ENCODE measurements around the gene CUL3. TPM values are rescaled to one million over a fixed set of nuclear protein-coding genes. Genes with fewer than 3 reads are reported as not detected.

Gene CUL3
- total RNA-seq, 1 donor from 2014 or later = 92.6 TPM

GRCh38 chr2:224573724-224574123 is 11.4 kb downstream of the CUL3 start:
- Mint-ChIP-seq H3K27ac (no peak overlapping the region), H3K9me3 (no peaks in the 10 kb centered on the region), H3K36me3 (ENCODE audit: low read depth) (peaks cover 5% of the 10 kb centered on the region), H3K4me1 (peaks cover 50% of the 10 kb centered on the region), H3K4me3 (no peak overlapping the region), H3K27me3 (no peaks in the 10 kb centered on the region)
- intact Hi-C loops (cut with micrococcal nuclease) = loop anchor here (1.0 to 2.0 kb wide), 2 partner anchors 12 to 13 kb away; partner anchors contain the start of gene CUL3
- no peak for DNase-seq

- Mint-ChIP-seq H3K4me1 (peaks cover 49% of the 10 kb centered on the region), H3K36me3 (ENCODE audit: low read depth) (peaks cover 12% of the 10 kb centered on the region), H3K9me3 (peaks cover 6% of the 10 kb centered on the region), H3K27me3 (no peaks in the 10 kb centered on the region), H3K27ac (no peak overlapping the region), H3K4me3 (no peak overlapping the region)
- DNase-seq = no peak
- intact Hi-C loops (cut with micrococcal nuclease) = no loop called here
These were observed 12.8 kb downstream of the CUL3 start for GRCh38 chr2:224572338-224572737.

- intact Hi-C loops (cut with micrococcal nuclease) = no loop called here
- DNase-seq = no peak
- no peaks in the 10 kb centered on the region for H3K27me3 Mint-ChIP-seq
- peaks cover 31% of the 10 kb centered on the region for H3K36me3 Mint-ChIP-seq (ENCODE audit: low read depth)
- H3K9me3 Mint-ChIP-seq = peaks cover 18% of the 10 kb centered on the region
- no peak overlapping the region for H3K4me3 Mint-ChIP-seq
- peak overlapping the region; percentile 3 for H3K27ac Mint-ChIP-seq
- H3K4me1 Mint-ChIP-seq = peaks cover 37% of the 10 kb centered on the region
These were observed 14.7 kb downstream of the CUL3 start for GRCh38 chr2:224570328-224570993.

GRCh38 chr2:224569654-224570053 is 15.5 kb downstream of the CUL3 start:
- Mint-ChIP-seq H3K4me1 (peaks cover 34% of the 10 kb centered on the region), H3K27me3 (no peaks in the 10 kb centered on the region), H3K9me3 (peaks cover 19% of the 10 kb centered on the region), H3K4me3 (no peak overlapping the region), H3K36me3 (ENCODE audit: low read depth) (peaks cover 38% of the 10 kb centered on the region), H3K27ac (no peak overlapping the region)
- no peak for DNase-seq
- intact Hi-C loops (cut with micrococcal nuclease) = no loop called here

GRCh38 chr2:224565452-224566035 is 19.6 kb downstream of the CUL3 start:
- Mint-ChIP-seq H3K36me3 (ENCODE audit: low read depth) (peaks cover 39% of the 10 kb centered on the region), H3K27me3 (no peaks in the 10 kb centered on the region), H3K4me1 (peaks cover 23% of the 10 kb centered on the region), H3K4me3 (no peak overlapping the region), H3K9me3 (peaks cover 19% of the 10 kb centered on the region), H3K27ac (no peak overlapping the region)
- DNase-seq = no peak
- intact Hi-C loops (cut with micrococcal nuclease) = no loop called here

- DNase-seq = no peak
- peaks cover 17% of the 10 kb centered on the region for H3K4me1 Mint-ChIP-seq
- H3K4me3 Mint-ChIP-seq = no peak overlapping the region
- peaks cover 19% of the 10 kb centered on the region for H3K9me3 Mint-ChIP-seq
- peaks cover 38% of the 10 kb centered on the region for H3K36me3 Mint-ChIP-seq (ENCODE audit: low read depth)
- H3K27ac Mint-ChIP-seq = no peak overlapping the region
- H3K27me3 Mint-ChIP-seq = no peaks in the 10 kb centered on the region
- intact Hi-C loops (cut with micrococcal nuclease) = loop anchor here (5.0 kb wide), 1 partner anchor 41 kb away; no protein-coding TSS in a partner anchor
These were observed 21.6 kb downstream of the CUL3 start for GRCh38 chr2:224563537-224563936.

- Mint-ChIP-seq H3K4me3 (no peak overlapping the region), H3K27me3 (no peaks in the 10 kb centered on the region), H3K4me1 (peaks cover 20% of the 10 kb centered on the region), H3K9me3 (peaks cover 16% of the 10 kb centered on the region), H3K36me3 (ENCODE audit: low read depth) (peaks cover 38% of the 10 kb centered on the region), H3K27ac (no peak overlapping the region)
- no peak for DNase-seq
- intact Hi-C loops (cut with micrococcal nuclease) = loop anchor here (5.0 kb wide), 1 partner anchor 41 kb away; no protein-coding TSS in a partner anchor
These were observed 22.3 kb downstream of the CUL3 start for GRCh38 chr2:224562831-224563230.

- Mint-ChIP-seq H3K9me3 (peaks cover 10% of the 10 kb centered on the region), H3K4me1 (peaks cover 17% of the 10 kb centered on the region), H3K4me3 (no peak overlapping the region), H3K36me3 (ENCODE audit: low read depth) (peaks cover 28% of the 10 kb centered on the region), H3K27me3 (no peaks in the 10 kb centered on the region), H3K27ac (no peak overlapping the region)
- intact Hi-C loops (cut with micrococcal nuclease) = loop anchor here (2.0 to 5.0 kb wide), 2 partner anchors 13 to 39 kb away; no protein-coding TSS in a partner anchor
- DNase-seq = no peak
These were observed 23.7 kb downstream of the CUL3 start for GRCh38 chr2:224561234-224562005.

- DNase-seq = no peak
- Mint-ChIP-seq H3K36me3 (ENCODE audit: low read depth) (peaks cover 25% of the 10 kb centered on the region), H3K27ac (no peak overlapping the region), H3K4me1 (peaks cover 21% of the 10 kb centered on the region), H3K9me3 (peaks cover 2% of the 10 kb centered on the region), H3K4me3 (no peak overlapping the region), H3K27me3 (no peaks in the 10 kb centered on the region)
- intact Hi-C loops (cut with micrococcal nuclease) = loop anchor here (2.0 to 5.0 kb wide), 2 partner anchors 14 to 38 kb away; no protein-coding TSS in a partner anchor
These were observed 24.6 kb downstream of the CUL3 start for GRCh38 chr2:224560549-224560948.

GRCh38 chr2:224557610-224558009 is 27.6 kb downstream of the CUL3 start:
- peaks cover 27% of the 10 kb centered on the region for H3K36me3 Mint-ChIP-seq (ENCODE audit: low read depth)

GRCh38 chr2:224556381-224556780 is 28.8 kb downstream of the CUL3 start:
- no peaks in the 10 kb centered on the region for H3K9me3 Mint-ChIP-seq
- peaks cover 18% of the 10 kb centered on the region for H3K4me1 Mint-ChIP-seq
- no peak overlapping the region for H3K27ac Mint-ChIP-seq
- no peaks in the 10 kb centered on the region for H3K27me3 Mint-ChIP-seq
- peaks cover 27% of the 10 kb centered on the region for H3K36me3 Mint-ChIP-seq (ENCODE audit: low read depth)
- intact Hi-C loops (cut with micrococcal nuclease) = no loop called here
- no peak overlapping the region for H3K4me3 Mint-ChIP-seq
- DNase-seq = no peak

More at GRCh38 chr2:224557610-224558009, 27.6 kb downstream of the CUL3 start:
- intact Hi-C loops (cut with micrococcal nuclease) = no loop called here
- H3K27me3 Mint-ChIP-seq = no peaks in the 10 kb centered on the region
- H3K9me3 Mint-ChIP-seq = no peaks in the 10 kb centered on the region
- H3K27ac Mint-ChIP-seq = no peak overlapping the region
- no peak for DNase-seq
- peaks cover 18% of the 10 kb centered on the region for H3K4me1 Mint-ChIP-seq
- H3K4me3 Mint-ChIP-seq = no peak overlapping the region

GRCh38 chr2:224555823-224556366 is 29.3 kb downstream of the CUL3 start:
- no peaks in the 10 kb centered on the region for H3K27me3 Mint-ChIP-seq
- no peak overlapping the region for H3K27ac Mint-ChIP-seq
- peaks cover 18% of the 10 kb centered on the region for H3K4me1 Mint-ChIP-seq
- H3K4me3 Mint-ChIP-seq = no peak overlapping the region
- H3K9me3 Mint-ChIP-seq = no peaks in the 10 kb centered on the region
- intact Hi-C loops (cut with micrococcal nuclease) = no loop called here
- peaks cover 27% of the 10 kb centered on the region for H3K36me3 Mint-ChIP-seq (ENCODE audit: low read depth)
- DNase-seq = no peak

- intact Hi-C loops (cut with micrococcal nuclease) = no loop called here
- no peaks in the 10 kb centered on the region for H3K9me3 Mint-ChIP-seq
- no peak overlapping the region for H3K27ac Mint-ChIP-seq
- H3K4me3 Mint-ChIP-seq = no peak overlapping the region
- DNase-seq = no peak
- H3K36me3 Mint-ChIP-seq (ENCODE audit: low read depth) = peaks cover 28% of the 10 kb centered on the region
- peaks cover 15% of the 10 kb centered on the region for H3K4me1 Mint-ChIP-seq
- H3K27me3 Mint-ChIP-seq = no peaks in the 10 kb centered on the region
These were observed 32.4 kb downstream of the CUL3 start for GRCh38 chr2:224552771-224553170.

- Mint-ChIP-seq H3K4me3 (no peak overlapping the region), H3K36me3 (ENCODE audit: low read depth) (peaks cover 30% of the 10 kb centered on the region), H3K9me3 (no peaks in the 10 kb centered on the region), H3K27ac (no peak overlapping the region), H3K4me1 (peaks cover 18% of the 10 kb centered on the region), H3K27me3 (no peaks in the 10 kb centered on the region)
- no peak for DNase-seq
- intact Hi-C loops (cut with micrococcal nuclease) = no loop called here
These were observed 33.5 kb downstream of the CUL3 start for GRCh38 chr2:224551693-224552092.
